CD14-positive monocyte (primary cell): ENCODE measurements around the gene SSBP4. TPM values are rescaled to one million over a fixed set of nuclear protein-coding genes. Genes with fewer than 3 reads are reported as not detected.

ENCODE experiments used
- DNase-seq, 3 donors: peaks; one replicate each; pipeline ENCODE4 v3.0.0-alpha.2; 2011 to 2022
- H2AFZ ChIP-seq: 2 replicates; pipeline ENCODE4 v1.6.0; 2012; ENCODE audit warnings: mild to moderate bottlenecking, low read depth, low read length, inconsistent platforms; ENCODE audit not compliant: insufficient read depth, poor library complexity, severe bottlenecking
- H3K27ac ChIP-seq, 2 donors: 1 replicate in 1 of 2; 2 replicates in 1 of 2; pipeline ENCODE4 v1.5.1; 2012 to 2013; ENCODE audit warnings: low read length in 2 of 2, control low read depth in 1 of 2, inconsistent platforms in 1 of 2, low read depth in 1 of 2, mild to moderate bottlenecking in 1 of 2
- H3K27me3 ChIP-seq, 2 donors: one replicate each; pipeline versions ENCODE4 v1.6.0 to v1.6.1; 2011 to 2013; ENCODE audit warnings: low read length in 2 of 2; ENCODE audit not compliant: control insufficient read depth in 2 of 2, insufficient read depth in 2 of 2
- H3K36me3 ChIP-seq, 2 donors: replicated peaks in 1 of 2; 1 replicate in 1 of 2; 2 replicates in 1 of 2; pipeline versions ENCODE4 v1.5.1 to v1.6.1; 2012 to 2013; ENCODE audit warnings: low read length in 2 of 2, control low read depth in 1 of 2, inconsistent platforms in 1 of 2, mild to moderate bottlenecking in 1 of 2; ENCODE audit not compliant: insufficient read depth in 2 of 2, control insufficient read depth in 1 of 2
- H3K4me1 ChIP-seq, 2 donors: 1 replicate in 1 of 2; 2 replicates in 1 of 2; pipeline versions ENCODE4 v1.5.1 to v1.6.1; 2012 to 2013; ENCODE audit warnings: low read length in 2 of 2, control low read depth in 1 of 2, inconsistent platforms in 1 of 2, mild to moderate bottlenecking in 1 of 2, moderate library complexity in 1 of 2; ENCODE audit not compliant: insufficient read depth in 2 of 2, control insufficient read depth in 1 of 2
- H3K4me2 ChIP-seq: replicated peaks from 2 replicates; pipeline ENCODE3; 2012; ENCODE audit warnings: low read length, moderate library complexity, mild to moderate bottlenecking; ENCODE audit not compliant: poor library complexity, severe bottlenecking; ENCODE audit errors: extremely low read depth
- H3K4me3 ChIP-seq, 3 experiments: fragments of 200-600 bp in 1 of 3; sonication (generic) in 1 of 3; replicated peaks in 1 of 3; 1 replicate in 2 of 3; 2 replicates in 1 of 3; pipeline ENCODE4 v1.5.1; 2011 to 2013; ENCODE audit warnings: low read length in 3 of 3, mild to moderate bottlenecking in 3 of 3, control low read depth in 2 of 3, low read depth in 2 of 3, inconsistent platforms in 1 of 3, moderate library complexity in 1 of 3
- H3K79me2 ChIP-seq: 2 replicates; pipeline ENCODE4 v1.6.0; 2012; ENCODE audit warnings: mild to moderate bottlenecking, control low read depth, inconsistent platforms, low read length, moderate library complexity; ENCODE audit not compliant: insufficient read depth
- H3K9ac ChIP-seq: 2 replicates; pipeline ENCODE4 v1.6.0; 2017; ENCODE audit warnings: low read length, mild to moderate bottlenecking; ENCODE audit not compliant: insufficient read depth, poor library complexity, severe bottlenecking
- H3K9me3 ChIP-seq, 2 donors: replicated peaks in 1 of 2; 1 replicate in 1 of 2; 2 replicates in 1 of 2; pipeline versions ENCODE4 v1.5.1 to v1.6.1; 2012 to 2013; ENCODE audit warnings: low read length in 2 of 2, control low read depth in 1 of 2; ENCODE audit not compliant: control insufficient read depth in 1 of 2, insufficient read depth in 1 of 2
- H4K20me1 ChIP-seq: 2 replicates; pipeline ENCODE4 v1.6.0; 2012; ENCODE audit warnings: mild to moderate bottlenecking, low read length, control low read depth, moderate library complexity; ENCODE audit not compliant: insufficient read depth
- H3K27ac Mint-ChIP-seq, 7 donors: one replicate each; pipeline ENCODE4 v1.8.0; 2020; ENCODE audit warnings: mild to moderate bottlenecking in 7 of 7, mixed read lengths in 7 of 7, moderate library complexity in 6 of 7, inconsistent platforms in 2 of 7
- H3K27me3 Mint-ChIP-seq, 3 donors: one replicate each; pipeline ENCODE4 v1.8.0; 2021 to 2022; ENCODE audit warnings: low read depth in 3 of 3, mild to moderate bottlenecking in 3 of 3, mixed read lengths in 3 of 3, moderate library complexity in 3 of 3, inconsistent platforms in 1 of 3
- H3K36me3 Mint-ChIP-seq, 2 donors: one replicate each; pipeline ENCODE4 v1.8.0; 2020; ENCODE audit warnings: mixed read lengths in 2 of 2, inconsistent platforms in 1 of 2, mild to moderate bottlenecking in 1 of 2
- H3K4me1 Mint-ChIP-seq: one replicate; pipeline ENCODE4 v1.8.0; 2020; ENCODE audit warnings: mild to moderate bottlenecking, mixed read lengths
- H3K4me3 Mint-ChIP-seq, 2 donors: one replicate each; pipeline ENCODE4 v1.8.0; 2020; ENCODE audit warnings: mild to moderate bottlenecking in 2 of 2, mixed read lengths in 2 of 2, moderate library complexity in 1 of 2
- H3K9me3 Mint-ChIP-seq, 7 donors: one replicate each; pipeline ENCODE4 v1.8.0; 2020 to 2022; ENCODE audit warnings: mixed read lengths in 7 of 7, mild to moderate bottlenecking in 6 of 7, moderate library complexity in 6 of 7, inconsistent platforms in 2 of 7
- WGBS: methylation state at CpG from one replicate; pipeline ENCODE4 v1.1.5; 2013; ENCODE audit warnings: missing lambda C conversion rate; ENCODE audit not compliant: insufficient coverage; 5-methylcytosine and 5-hydroxymethylcytosine counted together
- intact Hi-C, 2 donors: fragments of 100-400 bp; cut with micrococcal nuclease; formaldehyde crosslinking; loops; one replicate each; pipeline versions ENCODE4 v1.15.0 to v1.15.1; 2023
- polyA plus RNA-seq, 3 donors: library from polyadenylated mRNA; depleted of rRNA in 1 of 3; unstranded in 2 of 3; stranded (reverse) in 1 of 3; fragments of 300-500 nt in 2 of 3; fragments of >200 nt in 1 of 3; fragmentation: Illumina TruSeq in 2 of 3; gene quantifications; 1 replicate in 2 of 3; 2 replicates in 1 of 3; pipeline ENCODE4 v1.2.3, GENCODE V29; 2012 to 2021
- TF ChIP-seq, protein P1 (sequence below): fragments of 200-600 bp; IDR thresholded peaks from one replicate; pipeline ENCODE4 v1.8.0; 2022; ENCODE audit warnings: antibody characterized with exemption, mild to moderate bottlenecking

The SSBP4 gene
- polyA plus RNA-seq, 3 donors, result 38.5 to 74.5 (median 48.3) TPM

DNA sequence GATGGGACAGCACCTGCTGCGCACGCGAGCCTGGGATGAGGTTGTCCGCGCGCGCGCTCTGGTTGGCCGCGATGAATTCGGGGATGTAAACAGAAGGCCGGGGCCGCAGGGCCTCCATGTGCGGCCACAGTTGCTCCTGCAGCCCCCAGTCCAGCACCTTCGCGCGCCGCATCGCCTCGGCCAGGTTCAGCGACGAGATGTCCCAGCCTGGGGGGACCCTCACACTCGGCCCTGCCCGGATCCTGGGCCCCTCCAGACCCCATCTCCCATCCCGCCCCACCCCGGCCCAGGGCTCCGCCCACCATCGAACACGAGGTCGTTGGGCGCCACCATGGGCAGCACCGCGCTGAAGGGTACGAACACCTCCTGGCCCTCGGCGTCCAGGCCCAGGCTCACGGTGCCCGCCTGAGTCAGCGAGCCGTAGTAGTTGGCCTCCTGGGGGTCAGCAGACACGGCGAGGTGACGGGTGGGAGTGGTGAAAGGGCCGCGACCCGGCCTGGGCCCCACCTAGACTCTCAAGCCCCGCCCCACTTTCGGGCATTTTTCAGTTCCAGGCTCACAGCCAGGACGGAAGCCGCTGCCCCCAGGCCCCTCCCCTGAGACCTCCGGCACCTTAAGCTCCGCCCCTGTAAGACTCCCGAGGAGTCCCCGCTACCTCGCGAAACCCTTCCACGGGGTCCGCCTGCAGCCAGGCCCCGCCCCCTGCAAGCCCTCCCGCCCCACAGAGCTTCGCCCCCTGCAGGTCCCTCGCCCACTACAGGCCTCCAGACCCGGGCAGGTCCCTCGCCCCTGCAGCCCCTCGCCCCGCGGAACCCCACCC is 17.7 kb downstream of the SSBP4 start:
- H3K79me2 ChIP-seq, result no peaks in the 10 kb centered on the region
- H2AFZ ChIP-seq, result no peak overlapping the region
- peaks cover 0 to 49% of the 10 kb centered on the region in 2 donors for H3K27me3 ChIP-seq
- 21% methylated on average over 57 of the region's 67 CpGs for WGBS
- peaks cover 28 to 46% of the 10 kb centered on the region in 2 donors for H3K4me1 ChIP-seq
- peaks cover 0 to 3% of the 10 kb centered on the region in 2 donors for H3K36me3 ChIP-seq
- TF ChIP-seq, protein P1, sequence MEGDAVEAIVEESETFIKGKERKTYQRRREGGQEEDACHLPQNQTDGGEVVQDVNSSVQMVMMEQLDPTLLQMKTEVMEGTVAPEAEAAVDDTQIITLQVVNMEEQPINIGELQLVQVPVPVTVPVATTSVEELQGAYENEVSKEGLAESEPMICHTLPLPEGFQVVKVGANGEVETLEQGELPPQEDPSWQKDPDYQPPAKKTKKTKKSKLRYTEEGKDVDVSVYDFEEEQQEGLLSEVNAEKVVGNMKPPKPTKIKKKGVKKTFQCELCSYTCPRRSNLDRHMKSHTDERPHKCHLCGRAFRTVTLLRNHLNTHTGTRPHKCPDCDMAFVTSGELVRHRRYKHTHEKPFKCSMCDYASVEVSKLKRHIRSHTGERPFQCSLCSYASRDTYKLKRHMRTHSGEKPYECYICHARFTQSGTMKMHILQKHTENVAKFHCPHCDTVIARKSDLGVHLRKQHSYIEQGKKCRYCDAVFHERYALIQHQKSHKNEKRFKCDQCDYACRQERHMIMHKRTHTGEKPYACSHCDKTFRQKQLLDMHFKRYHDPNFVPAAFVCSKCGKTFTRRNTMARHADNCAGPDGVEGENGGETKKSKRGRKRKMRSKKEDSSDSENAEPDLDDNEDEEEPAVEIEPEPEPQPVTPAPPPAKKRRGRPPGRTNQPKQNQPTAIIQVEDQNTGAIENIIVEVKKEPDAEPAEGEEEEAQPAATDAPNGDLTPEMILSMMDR, result no peak
- peaks cover 33% of the 10 kb centered on the region for H3K4me1 Mint-ChIP-seq
- peaks cover 2 to 10% of the 10 kb centered on the region in 2 donors for H3K36me3 Mint-ChIP-seq
- H3K27ac Mint-ChIP-seq, result peak overlapping the region in 1 of 7 donors; percentile 7
- H4K20me1 ChIP-seq, result peaks cover 70% of the 10 kb centered on the region
- intact Hi-C loops, result no loop called here
- peak overlapping the region; percentile 3 to 69 (median 26) for H3K4me3 ChIP-seq
- peak in 1 of 3 donors; percentile 41 for DNase-seq
- no peak overlapping the region for H3K9ac ChIP-seq
- H3K4me3 Mint-ChIP-seq, result peak overlapping the region; percentile 69 to 80
- H3K9me3 Mint-ChIP-seq, result peaks cover 0 to 8% (median 0%) of the 10 kb centered on the region in 7 donors
- H3K4me2 ChIP-seq, result peak overlapping the region; percentile 78
- H3K27me3 Mint-ChIP-seq, result peaks cover 29 to 77% (median 49%) of the 10 kb centered on the region in 3 donors
- no peak overlapping the region for H3K27ac ChIP-seq
- no peaks in the 10 kb centered on the region for H3K9me3 ChIP-seq

DNA sequence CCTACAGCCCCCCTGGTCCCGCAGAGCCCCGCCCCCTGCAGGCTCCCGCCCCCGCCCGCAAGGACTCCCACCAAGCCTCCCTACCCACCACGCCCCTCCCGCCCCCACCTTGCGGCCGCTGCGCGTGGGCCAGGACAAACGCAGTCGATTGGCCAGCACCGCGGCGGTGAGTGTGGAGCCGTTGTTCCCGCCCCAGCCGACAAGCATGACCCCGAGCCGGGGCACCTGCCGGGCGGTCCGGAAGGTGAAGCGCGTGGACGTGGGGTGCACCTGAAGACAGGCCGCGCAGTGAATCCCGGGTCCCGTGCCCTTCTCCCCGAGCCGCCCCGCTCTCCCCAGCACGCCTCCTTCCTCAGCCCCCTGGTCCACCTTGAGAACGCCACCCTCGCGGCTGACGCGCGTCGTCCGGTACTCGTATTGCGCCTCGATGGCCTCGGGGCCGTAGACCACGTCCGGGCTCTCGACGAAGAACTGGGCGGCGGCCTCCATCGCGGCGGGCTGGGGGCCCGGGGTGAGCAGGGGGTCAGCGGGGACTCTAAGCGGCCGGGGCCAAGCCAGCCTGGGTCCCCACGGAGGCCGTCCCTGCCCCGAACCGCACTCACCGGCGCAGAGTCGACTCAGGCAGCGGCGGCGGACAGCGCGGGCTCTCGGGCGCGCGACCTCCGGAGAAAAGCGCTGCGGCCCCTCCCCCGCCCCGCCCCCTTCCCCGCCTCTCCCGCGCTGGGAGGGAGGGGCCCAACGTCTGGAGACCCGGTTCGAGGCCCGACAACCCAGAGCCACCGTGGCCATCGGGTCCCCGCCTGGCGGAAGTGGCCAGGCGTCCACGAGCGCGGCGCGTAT is 18.5 kb downstream of the SSBP4 start, which contains the start of gene ISYNA1:
TSS of gene ISYNA1 (minus strand) at position 643 of the 840 bp plus-strand sequence. CDS start at position 489, 154 bp downstream.
- TF ChIP-seq, protein P1, result no peak
- no peak for DNase-seq
- no peaks in the 10 kb centered on the region for H3K79me2 ChIP-seq

More for the DNA sequence above, 18.5 kb downstream of the SSBP4 start, which contains the start of gene ISYNA1:
- Histone ChIP-seq H3K9ac (peak within 1 kb of the TSS; percentile 15), H3K4me3 (peak within 1 kb of the TSS; percentile 5 to 69 (median 26)), H3K9me3 (no peaks in the 10 kb centered on the region), H2AFZ (no peak within 1 kb of the TSS), H4K20me1 (peaks cover 78% of the 10 kb centered on the region), H3K4me2 (peak within 1 kb of the TSS; percentile 78), H3K36me3 (peaks cover under 1 to 2% of the 10 kb centered on the region in 2 donors), H3K4me1 (peaks cover 26 to 39% of the 10 kb centered on the region in 2 donors), H3K27me3 (peaks cover 0 to 44% of the 10 kb centered on the region in 2 donors), H3K27ac (no peak within 1 kb of the TSS)
- Mint-ChIP-seq H3K9me3 (peaks cover 0 to 8% (median 0%) of the 10 kb centered on the region in 7 donors), H3K4me1 (peaks cover 32% of the 10 kb centered on the region), H3K27ac (no peak within 1 kb of the TSS), H3K27me3 (peaks cover 24 to 70% (median 47%) of the 10 kb centered on the region in 3 donors), H3K36me3 (peaks cover 7 to 14% of the 10 kb centered on the region in 2 donors), H3K4me3 (peak within 1 kb of the TSS; percentile 69 to 78)
- WGBS, result under 1% methylated on average over 90 of the region's 99 CpGs
- intact Hi-C loops, result no loop called here
